Measurements from ENCODE around the gene EYA3.

Gene EYA3

DNA sequence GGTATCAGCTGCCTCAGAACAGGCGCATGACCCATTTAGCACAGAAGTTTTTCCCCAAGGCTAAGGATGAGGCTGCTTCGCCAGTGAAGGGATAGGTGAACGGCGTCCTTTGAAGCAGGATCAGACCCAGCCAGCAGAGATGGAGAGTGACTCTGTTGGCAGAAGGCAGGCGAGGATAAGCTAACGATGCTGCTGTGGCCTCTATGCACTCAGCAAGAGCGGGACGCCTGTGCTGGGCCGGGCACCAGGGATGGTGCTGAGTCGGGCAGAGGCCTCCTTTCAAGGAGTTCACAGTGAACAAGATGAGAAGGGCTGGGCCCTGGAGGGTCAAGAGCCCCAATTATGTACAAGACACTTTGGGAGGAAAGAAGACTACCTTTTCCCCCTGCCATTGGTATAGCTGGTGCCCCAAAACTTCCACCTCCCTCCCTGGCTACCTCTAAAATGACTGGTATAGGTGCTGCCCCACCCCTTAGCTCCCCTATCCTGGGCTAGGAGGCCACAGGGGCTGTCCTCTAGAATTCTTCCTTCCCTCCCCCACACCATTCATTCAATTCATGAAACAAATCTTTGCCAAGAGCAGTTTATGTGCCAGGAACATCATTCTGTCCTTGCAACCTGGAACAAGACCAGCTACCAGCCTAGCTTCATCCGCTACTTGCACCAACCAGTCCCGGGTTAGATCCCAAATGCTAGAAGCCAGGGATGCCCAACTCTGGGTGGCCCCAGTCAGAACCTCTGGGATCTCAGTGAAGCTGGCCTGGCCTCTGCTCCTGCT lies 121.1 kb downstream of the EYA3 start:
- no peak for DNase-seq

DNA sequence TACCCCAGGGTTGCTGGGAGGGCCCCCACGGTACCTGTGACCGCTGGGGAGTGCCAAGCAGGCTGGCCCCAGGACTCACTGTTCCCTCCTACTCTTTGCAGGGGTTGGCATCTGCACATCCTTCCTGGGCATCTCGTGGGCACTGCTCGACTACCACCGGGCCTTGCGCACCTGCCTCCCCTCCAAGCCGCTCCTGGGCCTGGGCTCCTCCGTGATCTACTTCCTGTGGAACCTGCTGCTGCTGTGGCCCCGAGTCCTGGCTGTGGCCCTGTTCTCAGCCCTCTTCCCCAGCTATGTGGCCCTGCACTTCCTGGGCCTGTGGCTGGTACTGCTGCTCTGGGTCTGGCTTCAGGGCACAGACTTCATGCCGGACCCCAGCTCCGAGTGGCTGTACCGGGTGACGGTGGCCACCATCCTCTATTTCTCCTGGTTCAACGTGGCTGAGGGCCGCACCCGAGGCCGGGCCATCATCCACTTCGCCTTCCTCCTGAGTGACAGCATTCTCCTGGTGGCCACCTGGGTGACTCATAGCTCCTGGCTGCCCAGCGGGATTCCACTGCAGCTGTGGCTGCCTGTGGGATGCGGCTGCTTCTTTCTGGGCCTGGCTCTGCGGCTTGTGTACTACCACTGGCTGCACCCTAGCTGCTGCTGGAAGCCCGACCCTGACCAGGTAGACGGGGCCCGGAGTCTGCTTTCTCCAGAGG lies 121.9 kb downstream of the EYA3 start:
- DNase-seq, result no peak

DNA sequence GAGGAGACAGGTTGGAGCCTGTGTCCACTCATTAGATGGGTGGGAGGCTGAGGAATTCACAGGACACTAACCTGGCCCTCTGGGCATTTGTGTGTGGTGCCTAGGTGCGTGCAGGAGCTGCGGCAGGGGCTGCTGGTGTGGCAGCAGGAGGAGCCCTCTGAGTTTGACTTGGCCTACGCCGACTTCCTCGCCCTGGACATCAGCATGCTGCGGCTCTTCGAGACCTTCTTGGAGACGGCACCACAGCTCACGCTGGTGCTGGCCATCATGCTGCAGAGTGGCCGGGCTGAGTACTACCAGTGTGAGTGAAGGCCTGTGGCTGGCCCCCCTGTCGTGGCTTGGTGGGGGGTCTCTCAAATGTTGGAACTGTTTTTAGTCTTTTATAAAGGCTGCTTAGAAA lies 125.0 kb downstream of the EYA3 start:
- no peak for DNase-seq

DNA sequence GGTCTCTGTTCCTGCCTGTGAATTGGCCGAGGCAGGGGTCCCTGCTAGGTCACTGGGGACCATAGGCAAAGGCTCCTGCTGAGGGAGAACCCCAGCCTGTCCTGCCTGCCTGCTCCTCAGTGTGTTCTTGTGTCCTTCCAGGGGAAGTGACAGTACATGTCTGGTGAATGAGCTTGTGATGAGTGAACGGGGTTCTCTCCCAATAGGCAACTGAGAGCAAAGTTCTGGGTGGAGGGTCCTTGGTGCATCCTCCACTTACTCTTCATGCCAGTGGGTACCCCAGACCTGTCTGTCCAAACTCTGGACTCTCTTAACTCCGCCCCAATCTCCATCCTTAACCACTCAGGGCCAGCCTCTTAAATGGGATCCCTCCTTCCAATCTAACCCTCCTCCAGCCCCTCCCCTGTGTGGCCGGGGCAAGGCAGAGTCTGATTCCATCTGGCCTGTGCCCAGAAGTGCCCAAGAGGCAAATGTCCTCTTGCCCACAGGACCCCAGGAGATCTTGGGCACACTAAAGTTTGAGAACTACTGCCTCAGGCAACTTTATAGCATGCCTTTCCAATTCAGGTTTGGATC lies 126.7 kb downstream of the EYA3 start:
- no peak for DNase-seq

DNA sequence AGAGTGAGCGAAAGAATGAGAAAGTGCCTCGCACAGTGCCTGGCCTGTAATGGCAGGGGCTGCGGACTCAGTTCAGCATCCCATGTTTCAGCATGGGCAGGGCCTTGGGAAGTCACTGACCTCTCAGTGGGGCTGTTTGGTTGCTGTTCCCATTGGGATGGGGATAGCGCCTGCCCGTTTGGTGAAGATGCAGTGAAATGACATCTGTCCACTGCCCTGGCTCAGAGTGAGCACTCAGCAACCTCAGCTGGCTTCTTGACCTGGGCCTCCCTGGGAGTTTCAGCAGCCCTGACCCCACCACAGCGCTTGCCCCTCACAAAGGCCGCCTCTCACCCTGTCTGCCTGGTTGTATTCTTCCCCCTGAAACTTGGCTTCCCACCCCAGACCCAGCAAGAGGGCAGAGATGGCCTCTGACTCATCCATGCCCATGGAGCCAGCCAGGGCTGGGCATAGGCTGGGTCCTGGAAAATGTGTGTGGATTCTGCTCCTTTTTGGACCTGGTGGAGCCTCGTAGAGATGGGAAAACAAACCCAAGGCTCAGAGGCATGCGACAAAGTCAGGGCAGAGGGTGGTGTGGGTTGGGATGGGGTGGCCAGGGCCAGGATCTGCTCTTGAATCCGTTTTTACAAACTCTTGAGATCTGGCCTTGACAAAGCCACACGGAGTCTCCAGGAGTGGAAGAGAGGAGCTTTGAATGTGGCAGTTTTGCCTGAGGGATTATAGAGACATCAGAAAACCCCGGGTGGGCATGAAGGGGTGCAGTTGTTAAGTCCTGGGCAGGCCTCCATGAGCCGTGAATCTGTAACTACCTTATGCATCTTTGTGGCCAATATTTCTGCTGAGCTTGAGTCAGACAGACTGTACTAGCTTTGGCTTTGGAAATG lies 127.4 kb downstream of the EYA3 start:
- DNase-seq, result no peak

DNA sequence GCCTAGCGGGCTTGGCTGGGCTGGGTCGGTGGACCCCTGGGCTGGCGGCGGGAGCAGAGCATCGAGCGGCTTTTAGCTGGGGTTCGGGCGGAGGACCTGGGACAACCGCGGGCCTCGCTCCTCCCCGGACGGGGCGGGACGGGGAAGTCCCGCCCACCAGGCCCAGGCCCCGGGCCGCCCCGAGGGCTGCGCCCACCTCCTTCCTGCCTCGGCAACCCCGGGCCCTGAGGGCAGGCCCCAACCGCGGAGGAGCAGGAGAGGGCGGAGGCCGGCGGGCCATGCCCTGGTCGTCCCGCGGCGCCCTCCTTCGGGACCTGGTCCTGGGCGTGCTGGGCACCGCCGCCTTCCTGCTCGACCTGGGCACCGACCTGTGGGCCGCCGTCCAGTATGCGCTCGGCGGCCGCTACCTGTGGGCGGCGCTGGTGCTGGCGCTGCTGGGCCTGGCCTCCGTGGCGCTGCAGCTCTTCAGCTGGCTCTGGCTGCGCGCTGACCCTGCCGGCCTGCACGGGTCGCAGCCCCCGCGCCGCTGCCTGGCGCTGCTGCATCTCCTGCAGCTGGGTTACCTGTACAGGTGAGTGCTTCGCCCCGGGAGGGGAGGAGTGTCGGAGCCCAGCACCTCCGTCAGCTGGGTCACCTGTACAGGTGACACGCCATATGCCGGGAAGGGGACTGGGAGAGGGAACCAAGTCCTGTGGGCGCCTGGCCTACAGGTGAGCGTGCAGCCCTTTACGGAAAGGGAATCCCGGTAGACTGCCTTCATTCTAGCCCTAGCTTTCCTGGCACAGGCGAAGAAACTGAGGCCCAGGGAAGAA lies 128.4 kb downstream of the EYA3 start, which contains the start of gene XKR8:
XKR8 (plus strand) TSS at position 182 of the 812 bp plus-strand sequence; CDS start at position 279, 97 bp downstream.
- DNase-seq, result peak; percentile 86

DNA sequence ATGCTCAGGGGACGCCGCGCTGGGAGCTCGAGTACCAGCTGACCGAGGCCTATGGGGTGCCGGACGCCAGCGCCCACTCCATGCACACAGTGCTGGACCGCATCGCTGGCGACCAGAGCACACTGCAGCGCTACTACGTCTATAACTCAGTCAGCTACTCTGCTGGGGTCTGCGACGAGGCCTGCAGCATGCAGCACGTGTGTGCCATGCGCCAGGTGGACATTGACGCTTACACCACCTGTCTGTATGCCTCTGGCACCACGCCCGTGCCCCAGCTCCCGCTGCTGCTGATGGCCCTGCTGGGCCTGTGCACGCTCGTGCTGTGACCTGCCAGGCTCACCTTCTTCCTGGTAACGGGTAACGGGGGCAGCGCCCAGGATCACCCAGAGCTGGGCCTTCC lies 129.9 kb downstream of the EYA3 start:
- no peak for DNase-seq

DNA sequence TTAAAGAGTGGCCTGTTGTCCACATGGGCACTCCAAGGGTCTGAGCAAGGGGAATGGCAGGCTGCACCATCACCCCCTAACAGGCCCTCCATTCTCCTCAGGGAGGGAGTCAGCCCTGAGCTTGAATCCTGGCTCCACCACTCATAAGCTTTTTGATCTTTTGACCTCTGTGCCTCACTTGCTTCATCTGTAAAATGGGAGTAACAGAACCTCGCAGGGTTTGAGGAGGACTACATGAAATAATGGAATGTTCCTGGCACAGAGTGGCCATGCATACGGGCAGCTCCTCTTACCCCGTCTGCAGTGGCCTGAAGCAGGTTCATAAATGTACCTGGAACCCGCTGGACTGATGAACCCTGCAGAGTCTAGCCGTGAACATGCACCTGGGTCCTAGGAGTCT lies 130.8 kb downstream of the EYA3 start:
- DNase-seq, result no peak

DNA sequence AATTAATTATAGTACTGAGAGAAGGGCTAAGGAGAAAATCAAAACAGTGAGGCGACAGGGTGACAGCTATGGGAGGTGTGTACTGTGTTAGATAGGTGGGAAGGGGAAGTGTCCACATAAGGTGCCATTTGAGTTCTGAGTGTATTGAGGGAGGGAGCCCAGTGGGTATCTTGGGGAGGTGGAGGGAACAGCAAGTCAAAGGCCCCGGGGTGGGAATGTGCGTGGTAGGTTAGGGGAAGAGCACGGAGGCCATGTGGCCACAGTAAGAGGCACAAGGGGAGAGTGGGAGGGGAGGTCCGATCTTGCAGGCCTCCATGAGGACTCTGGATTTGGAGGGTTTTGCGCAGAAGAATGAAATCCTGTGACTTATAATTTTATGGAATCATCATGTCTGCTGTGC lies 131.6 kb downstream of the EYA3 start:
- DNase-seq, result no peak

DNA sequence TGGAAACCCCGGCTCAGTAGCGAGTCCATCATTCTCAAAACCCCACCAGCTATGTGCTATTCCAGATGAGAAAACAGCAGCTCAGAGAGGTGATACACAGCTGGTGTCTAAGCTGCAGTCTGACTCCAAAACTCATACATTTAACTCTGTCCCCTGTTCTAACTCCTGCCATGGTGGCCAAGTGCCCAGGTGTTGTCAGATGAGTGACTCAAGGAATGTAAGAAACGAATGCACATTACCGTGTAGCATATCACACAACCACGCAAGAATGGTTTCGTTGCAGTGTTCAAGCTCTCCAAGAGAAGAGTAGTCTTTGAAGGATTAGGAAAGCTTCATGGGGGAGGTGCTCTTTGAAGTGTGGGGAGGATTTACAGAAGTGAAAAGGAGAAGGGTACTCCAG lies 133.3 kb downstream of the EYA3 start:
- DNase-seq, result no peak

DNA sequence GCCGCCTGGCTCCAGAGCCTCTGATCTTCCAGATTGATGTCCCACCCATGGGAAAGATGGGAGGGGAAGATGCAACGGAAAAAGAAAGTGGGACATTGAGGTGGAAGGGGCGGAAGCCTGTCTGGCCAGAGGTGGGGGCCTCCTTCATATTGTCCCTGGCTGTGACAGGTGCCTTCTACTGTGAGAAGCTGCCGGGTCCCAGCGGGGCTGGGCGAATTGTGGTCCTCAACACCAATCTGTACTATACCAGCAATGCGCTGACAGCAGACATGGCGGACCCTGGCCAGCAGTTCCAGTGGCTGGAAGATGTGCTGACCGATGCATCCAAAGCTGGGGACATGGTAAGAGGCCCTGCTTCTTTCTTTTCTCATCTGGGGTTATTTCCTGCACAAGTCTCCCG lies 134.2 kb downstream of the EYA3 start:
- DNase-seq, result no peak

DNA sequence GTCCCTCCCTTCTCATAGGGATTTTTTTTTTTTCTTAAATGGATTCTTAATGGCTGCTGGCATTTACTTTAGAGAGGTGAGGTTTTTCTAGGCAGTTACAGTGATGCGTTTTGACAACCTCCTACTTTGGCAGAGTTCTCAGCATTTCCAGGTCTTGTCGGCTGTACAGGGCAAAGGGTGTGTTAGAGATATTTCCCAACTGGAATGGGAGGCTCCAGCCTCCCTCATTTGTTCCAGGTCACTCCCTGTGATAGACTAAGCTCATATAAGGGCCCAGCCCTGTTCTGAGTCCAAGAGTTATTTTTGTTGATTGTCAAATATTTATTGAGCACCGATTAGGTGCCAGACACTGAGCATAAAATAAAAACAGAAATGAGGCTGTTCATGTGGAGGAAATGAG lies 136.3 kb downstream of the EYA3 start:
- DNase-seq, result no peak

DNA sequence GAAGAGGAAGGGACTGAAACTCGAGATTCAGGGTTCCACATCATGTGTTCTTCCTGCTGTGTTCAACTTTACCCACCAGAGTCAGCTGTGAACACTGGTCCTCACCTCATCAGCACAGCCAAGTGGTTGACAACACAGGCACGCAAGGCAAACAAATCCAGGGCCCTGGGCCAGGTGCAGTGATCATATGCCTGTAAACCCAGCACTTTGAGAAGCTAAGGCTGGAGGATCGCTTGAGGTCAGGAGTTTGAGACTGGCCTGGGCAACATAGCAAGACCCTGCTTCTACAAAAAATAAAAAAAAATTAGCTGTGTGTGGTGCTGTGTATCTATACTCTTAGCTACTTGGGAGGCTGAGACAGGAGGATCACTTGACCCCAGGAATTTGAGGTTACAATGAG lies 137.0 kb downstream of the EYA3 start:
- DNase-seq, result no peak

DNA sequence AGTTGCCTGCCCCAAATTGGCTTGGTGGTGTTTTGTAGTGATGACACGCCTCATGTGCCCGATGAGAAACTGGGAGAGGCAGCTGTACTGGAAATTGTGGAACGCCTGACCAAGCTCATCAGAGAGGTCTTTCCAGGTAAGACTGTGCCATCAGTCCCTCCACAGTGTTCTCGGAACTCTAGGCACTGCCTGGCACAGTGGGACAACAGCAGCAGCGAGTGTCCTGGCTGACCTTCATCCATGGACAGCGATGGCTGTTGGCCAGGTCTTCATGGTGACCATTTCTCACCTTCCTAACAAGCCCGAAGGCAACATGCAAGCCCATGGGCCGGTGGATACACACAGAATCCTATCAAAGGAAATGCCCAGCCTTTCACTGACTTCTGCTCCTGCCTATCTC lies 139.4 kb downstream of the EYA3 start:
- no peak for DNase-seq

DNA sequence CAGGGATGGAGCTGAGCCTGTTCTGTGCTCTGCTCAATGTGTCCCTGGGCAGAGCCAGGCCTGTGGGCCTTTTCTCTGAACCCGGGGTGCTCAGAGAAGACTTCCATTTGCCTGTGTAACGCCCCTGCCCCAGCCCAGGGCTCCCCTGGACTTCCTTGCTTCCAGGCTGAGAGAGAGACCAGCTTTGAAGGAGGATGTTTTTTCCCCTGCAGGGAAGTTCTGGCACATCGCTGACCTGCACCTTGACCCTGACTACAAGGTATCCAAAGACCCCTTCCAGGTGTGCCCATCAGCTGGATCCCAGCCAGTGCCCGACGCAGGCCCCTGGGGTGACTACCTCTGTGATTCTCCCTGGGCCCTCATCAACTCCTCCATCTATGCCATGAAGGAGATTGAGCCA lies 143.4 kb downstream of the EYA3 start:
- DNase-seq, result no peak

DNA sequence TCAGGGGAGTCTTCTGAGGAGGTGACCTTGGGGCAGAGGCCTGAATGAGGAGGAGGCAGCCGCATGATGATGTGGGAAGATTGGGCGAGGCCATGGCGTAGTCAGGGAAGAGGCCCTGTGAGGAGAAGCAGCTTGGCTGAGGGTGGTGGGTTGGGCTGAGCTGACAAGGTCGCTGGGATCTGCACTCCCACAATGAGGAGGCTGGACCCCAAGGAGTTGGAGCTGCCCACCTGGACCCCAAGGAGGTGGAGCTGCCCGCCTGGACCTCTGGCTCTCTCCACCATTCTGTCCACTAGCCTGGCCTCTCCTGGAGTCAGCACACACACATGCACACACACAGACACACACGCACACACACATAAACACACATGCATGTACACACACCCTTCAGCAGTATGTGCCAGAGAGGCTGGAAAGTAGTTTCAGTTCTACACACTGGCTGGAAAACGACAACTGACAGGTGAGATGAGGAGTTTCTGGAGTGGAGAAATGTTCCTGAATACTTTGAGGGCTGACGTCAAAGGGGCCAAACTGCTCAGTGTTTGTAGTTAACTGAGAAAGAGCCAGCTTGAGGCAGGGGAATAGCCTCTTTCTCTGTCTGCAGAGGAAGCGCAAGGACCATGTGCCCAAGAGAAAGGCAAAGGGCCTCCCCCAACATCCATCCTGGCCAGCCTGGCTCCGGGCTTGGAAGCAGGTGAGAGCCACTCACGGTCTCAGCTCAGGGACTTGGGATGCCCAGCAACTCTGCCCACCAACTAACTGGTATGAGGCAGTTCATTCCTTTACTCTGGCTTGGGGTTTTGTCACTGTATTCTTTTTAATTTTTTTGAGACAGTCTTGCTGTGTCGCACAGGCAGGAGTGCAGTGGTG lies 146.5 kb downstream of the EYA3 start:
- no peak for DNase-seq

DNA sequence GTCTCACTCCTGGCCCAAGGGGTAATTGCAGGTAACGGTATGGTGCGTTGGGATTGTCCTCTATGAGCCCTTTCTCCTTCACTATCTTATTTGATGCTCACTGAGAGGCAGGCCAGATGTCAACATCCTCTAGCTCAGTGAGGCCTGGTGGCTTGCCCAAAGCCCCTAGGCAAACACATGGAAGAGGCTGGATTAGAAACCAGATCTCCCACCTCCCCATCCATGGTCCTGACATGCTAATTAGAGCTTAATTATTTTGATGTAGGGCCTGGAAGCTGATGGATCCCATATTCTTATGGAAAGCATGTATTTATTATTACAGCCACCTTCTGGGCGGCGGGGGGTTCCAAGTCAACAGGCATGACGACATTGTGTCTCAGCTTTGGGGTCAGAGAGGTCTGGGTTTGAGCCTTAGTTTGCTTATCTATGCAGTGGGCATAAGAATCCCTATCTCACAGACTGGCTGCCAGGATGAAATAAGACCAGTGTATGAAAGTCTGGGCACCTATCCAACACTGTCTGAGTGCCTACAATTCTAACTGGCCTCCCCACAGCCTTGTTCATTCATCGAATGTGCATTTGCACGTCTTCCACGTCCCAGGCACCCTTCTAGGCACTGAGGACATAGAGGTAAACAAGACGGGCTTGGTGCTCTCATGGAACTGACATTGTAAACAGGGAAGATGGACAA lies 147.4 kb downstream of the EYA3 start:
- DNase-seq, result no peak

DNA sequence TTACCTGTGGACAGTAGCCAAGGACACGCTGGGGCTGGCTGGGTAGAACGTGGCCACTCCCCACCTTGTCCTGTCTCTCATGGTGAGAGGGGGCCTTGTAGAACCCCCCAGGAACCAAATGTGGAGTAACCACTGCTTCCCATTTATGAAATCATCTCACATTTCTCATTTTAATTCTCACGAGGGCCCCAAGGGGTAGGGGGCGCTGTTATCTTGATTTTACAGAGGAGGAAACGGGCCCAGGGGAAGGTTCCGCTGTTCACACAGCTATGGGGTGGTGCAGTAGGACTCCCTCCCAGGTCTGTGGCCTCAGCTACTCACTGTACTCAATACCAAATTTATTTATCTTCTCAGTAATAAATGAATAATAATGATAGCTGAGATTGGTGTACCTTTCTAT lies 148.1 kb downstream of the EYA3 start:
- DNase-seq, result no peak

DNA sequence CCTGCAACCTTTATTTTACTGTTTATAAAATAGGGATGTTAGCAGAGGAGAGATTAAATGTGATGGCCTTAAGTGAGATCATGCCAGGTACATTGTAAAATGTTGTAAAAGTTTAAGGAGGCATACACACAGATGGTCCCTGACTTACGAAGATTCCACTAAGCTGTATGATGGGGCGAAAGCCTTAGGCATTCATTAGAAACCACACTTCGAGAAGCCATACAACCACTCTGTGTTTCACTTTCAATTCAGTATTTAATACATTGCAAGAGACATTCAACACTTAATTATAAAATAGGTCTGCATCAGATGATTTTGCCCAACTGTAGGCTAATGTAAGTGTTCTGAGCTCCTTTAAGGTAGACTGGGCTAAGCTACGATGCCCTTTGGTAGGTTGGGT lies 149.9 kb downstream of the EYA3 start:
- DNase-seq, result no peak

DNA sequence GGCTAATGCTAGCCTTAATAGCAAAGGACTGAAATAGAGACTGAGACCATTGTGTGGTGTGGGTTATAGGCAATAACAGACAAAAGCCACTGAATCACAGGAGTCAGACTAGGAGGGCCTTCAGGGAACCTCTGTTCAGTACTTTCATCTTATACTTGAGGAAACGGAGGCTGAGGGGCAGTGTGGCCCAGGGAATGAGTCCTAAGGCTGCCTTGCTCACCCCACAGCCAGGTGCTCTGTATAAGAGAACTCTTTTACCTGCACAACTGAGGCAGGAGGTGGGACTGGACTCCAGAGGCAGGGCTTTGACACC lies 150.9 kb downstream of the EYA3 start:
- no peak for DNase-seq

DNA sequence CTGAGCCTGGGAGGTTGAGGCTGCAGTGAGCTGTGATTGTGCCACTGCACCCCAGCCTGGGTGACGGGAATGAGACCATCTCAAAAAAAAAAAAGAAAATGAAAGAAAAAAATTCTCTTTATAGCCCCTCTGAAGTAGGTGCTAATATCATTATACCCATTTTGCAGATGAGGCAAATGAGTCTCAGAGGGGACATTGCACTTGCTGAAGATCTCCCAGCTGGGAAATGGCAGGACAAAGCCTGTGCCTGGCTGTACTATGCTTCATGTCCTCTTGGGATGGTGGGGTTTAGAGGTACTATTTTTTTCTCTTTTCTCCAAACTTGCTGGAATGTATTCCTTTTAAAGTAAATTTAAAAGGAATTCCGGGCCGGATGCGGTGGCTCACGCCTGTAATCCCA lies 152.0 kb downstream of the EYA3 start:
- DNase-seq, result no peak

Measured in NCI-H2171 (cell line).